GM12872 (cell line): Measurements from ENCODE around the gene TTYH3.

Source experiments
- CTCF ChIP-seq: IDR thresholded peaks from 3 replicates; pipeline ENCODE4 v1.5.1; 2011; ENCODE audit warnings: low read depth, mild to moderate bottlenecking, low read length, moderate library complexity; ENCODE audit not compliant: insufficient read depth

Gene TTYH3

GRCh38 chr7:2710286-2710655 lies 78.5 kb downstream of the TTYH3 start:
- no peak for TF ChIP-seq CTCF

GRCh38 chr7:2710901-2711551 lies 79.2 kb downstream of the TTYH3 start:
- TF ChIP-seq CTCF, result no peak

- TF ChIP-seq CTCF, result no peak
These were observed 80.3 kb downstream of the TTYH3 start for GRCh38 chr7:2711895-2712675.

GRCh38 chr7:2713370-2713769 lies 81.6 kb downstream of the TTYH3 start:
- TF ChIP-seq CTCF, result no peak

GRCh38 chr7:2713978-2714377 lies 82.2 kb downstream of the TTYH3 start:
- TF ChIP-seq CTCF, result no peak
